Right lung (tissue), 10 donors: Measurements from ENCODE around the gene DACH2. TPM values are rescaled to one million over a fixed set of nuclear protein-coding genes. Genes with fewer than 3 reads are reported as not detected.
"Not testable (repeated sequence)": the region's sequence is repeated elsewhere in the genome, so short reads cannot be mapped to it uniquely, and the experiment has no call there.

Source experiments
- DNase-seq, 2 donors: peaks; one replicate each; pipeline ENCODE4 v3.0.0-alpha.2; 2013
- long read RNA-seq, 8 donors: transcript quantifications; one replicate each; lab custom pipeline, GENCODE V29; 2026
- polyA plus RNA-seq, 5 donors: library from polyadenylated mRNA; unstranded; fragments of 120-200 nt; gene quantifications; one replicate each; pipeline versions ENCODE4 v1.2.1 to v1.2.3, GENCODE V29; 2013; ENCODE audit warnings: inconsistent platforms in 1 of 5, low replicate concordance in 1 of 5; ENCODE audit not compliant: insufficient read length in 5 of 5, insufficient read depth in 1 of 5

DACH2 gene
- 1 to 10 TPM; 3.8 to 5.7 (median 4.4) TPM for polyA plus RNA-seq
- long read RNA-seq, donor 1: 0 reads
- long read RNA-seq, donor 2: 0 reads
- long read RNA-seq, donor 3: 0 reads
- long read RNA-seq, donor 4: 0 reads
- long read RNA-seq, donor 5: 0 reads
- long read RNA-seq, donor 6: 0 reads
- long read RNA-seq, donor 7: 0 reads
- long read RNA-seq, donor 8: 0 reads

GRCh38 chrX:86148024-86148511 is at the start of gene DACH2:
DACH2 (plus strand) TSS chrX:86148451.
- peak; percentile 55 to 60 for DNase-seq

GRCh38 chrX:86102341-86102740 is 45.9 kb upstream of the DACH2 start:
- no peak for DNase-seq

- DNase-seq: no peak
Observed at GRCh38 chrX:86103061-86103460, 45.2 kb upstream of the DACH2 start.

GRCh38 chrX:86104526-86104925 is 43.7 kb upstream of the DACH2 start:
- DNase-seq: no peak

GRCh38 chrX:86121916-86122315 is 26.3 kb upstream of the DACH2 start:
- no peak for DNase-seq

- DNase-seq: no peak
Observed at GRCh38 chrX:86133761-86134160, 14.5 kb upstream of the DACH2 start.

GRCh38 chrX:86137071-86137470 is 11.2 kb upstream of the DACH2 start:
- no peak for DNase-seq

- no peak for DNase-seq
Observed at GRCh38 chrX:86141786-86142185, 6.5 kb upstream of the DACH2 start.

- DNase-seq: no peak
Observed at GRCh38 chrX:86146102-86146501, 2.1 kb upstream of the DACH2 start.

GRCh38 chrX:86148594-86148993 is 343 bp downstream of the DACH2 start:
- DNase-seq: no peak

GRCh38 chrX:86149119-86149518 is 868 bp downstream of the DACH2 start:
- no peak for DNase-seq

GRCh38 chrX:86154553-86154952 is 6.3 kb downstream of the DACH2 start:
- DNase-seq: no peak

GRCh38 chrX:86171366-86171765 is 23.1 kb downstream of the DACH2 start:
- no peak for DNase-seq

- DNase-seq: no peak
Observed at GRCh38 chrX:86178906-86179305, 30.7 kb downstream of the DACH2 start.

GRCh38 chrX:86181325-86181724 is 33.1 kb downstream of the DACH2 start:
- not testable (repeated sequence) for DNase-seq

GRCh38 chrX:86192827-86193226 is 44.6 kb downstream of the DACH2 start:
- DNase-seq: no peak

GRCh38 chrX:86194758-86195157 is 46.5 kb downstream of the DACH2 start:
- DNase-seq: no peak

GRCh38 chrX:86195343-86195742 is 47.1 kb downstream of the DACH2 start:
- no peak for DNase-seq

GRCh38 chrX:86197815-86198214 is 49.6 kb downstream of the DACH2 start:
- DNase-seq: no peak

GRCh38 chrX:86210772-86211171 is 62.5 kb downstream of the DACH2 start:
- DNase-seq: no peak

- no peak for DNase-seq
Observed at GRCh38 chrX:86215260-86215659, 67.0 kb downstream of the DACH2 start.

GRCh38 chrX:86237482-86237881 is 89.2 kb downstream of the DACH2 start:
- no peak for DNase-seq

- no peak for DNase-seq
Observed at GRCh38 chrX:86241547-86241946, 93.3 kb downstream of the DACH2 start.

- DNase-seq: no peak
Observed at GRCh38 chrX:86263526-86263925, 115.3 kb downstream of the DACH2 start.
